Amniotic stem cell (primary cell): ENCODE results near the gene MS4A10.
"Not testable (repeated sequence)": the region's sequence is repeated elsewhere in the genome, so short reads cannot be mapped to it uniquely, and the experiment has no call there.

Source experiments
- DNase-seq: peaks from one replicate; lab custom pipeline; 2025; lab: John Stamatoyannopoulos, UW

Gene MS4A10

GRCh38 chr11:60785136-60785535, at the start of gene MS4A10:
TSS of gene MS4A10 (plus strand) at chr11:60785333. CDS start at chr11:60790336, 5,003 bp downstream.
- no peak for DNase-seq

GRCh38 chr11:60739114-60739513, 46.0 kb upstream of the MS4A10 start:
- DNase-seq = no peak

DNA sequence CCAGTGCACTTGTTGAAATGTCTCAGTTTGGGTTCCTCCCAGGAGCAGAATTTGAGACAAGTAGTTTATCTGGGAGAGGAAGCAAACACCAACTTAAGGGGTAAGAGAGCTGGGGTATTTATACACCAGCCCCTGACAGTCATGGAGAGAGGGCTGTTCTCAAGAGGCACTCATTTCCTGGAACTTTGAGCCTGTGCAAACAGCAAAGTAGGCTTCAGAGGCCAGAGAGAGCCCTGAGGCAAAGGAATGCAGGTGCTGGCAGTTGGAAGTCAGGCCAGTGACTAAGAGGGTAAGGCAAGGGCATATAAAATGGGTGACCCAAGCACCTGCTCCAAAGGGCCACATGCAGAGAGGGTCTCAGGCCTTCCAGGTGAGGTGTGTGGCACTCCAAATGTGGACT, 44.6 kb upstream of the MS4A10 start:
- DNase-seq = no peak

- no peak for DNase-seq
These were observed 43.7 kb upstream of the MS4A10 start for GRCh38 chr11:60741421-60741820.

- DNase-seq = no peak
These were observed 42.1 kb upstream of the MS4A10 start for GRCh38 chr11:60743058-60743457.

DNA sequence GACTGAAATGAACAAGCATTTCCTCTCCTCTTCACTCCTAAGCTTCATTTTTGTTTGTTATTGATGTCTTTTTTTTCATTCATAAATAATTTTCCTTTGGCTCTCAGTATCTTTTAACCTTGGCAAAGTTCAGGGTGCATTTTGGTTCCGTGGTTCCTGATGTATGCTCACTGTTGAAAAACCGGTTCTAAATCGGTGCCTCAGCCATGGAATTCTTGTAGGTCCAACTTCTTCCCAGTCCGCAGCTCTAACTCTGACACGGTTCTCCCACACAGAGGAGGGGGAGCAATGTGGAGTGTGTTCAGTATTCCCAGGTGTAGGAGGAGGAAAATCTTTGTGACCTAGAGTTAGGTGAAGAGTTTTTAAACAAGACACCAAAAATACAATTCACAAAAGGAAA, 41.0 kb upstream of the MS4A10 start:
- DNase-seq = no peak

GRCh38 chr11:60747359-60747873, 37.7 kb upstream of the MS4A10 start:
- DNase-seq = no peak

DNA sequence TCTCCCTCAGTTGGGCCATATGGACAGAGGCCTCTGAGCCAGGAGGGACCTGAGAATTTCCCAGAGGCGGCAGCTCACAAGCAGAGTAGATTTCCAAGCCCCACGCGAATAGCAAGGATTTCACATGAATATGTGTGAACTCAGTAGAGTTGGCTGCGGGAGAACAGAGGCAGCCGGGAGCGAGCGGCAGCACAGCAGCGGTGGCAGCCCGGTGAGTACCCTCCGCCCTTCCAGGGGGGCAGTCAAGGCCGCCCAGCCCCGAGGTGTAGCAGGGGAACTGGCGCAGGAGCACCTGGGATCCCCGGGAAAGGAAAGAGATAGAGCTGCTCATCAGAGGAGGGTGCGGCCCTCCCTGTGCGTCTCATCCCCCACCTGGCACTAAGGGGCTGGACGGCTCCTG, 36.9 kb upstream of the MS4A10 start:
- no peak for DNase-seq

- no peak for DNase-seq
These were observed 36.3 kb upstream of the MS4A10 start for GRCh38 chr11:60748821-60749220.

DNA sequence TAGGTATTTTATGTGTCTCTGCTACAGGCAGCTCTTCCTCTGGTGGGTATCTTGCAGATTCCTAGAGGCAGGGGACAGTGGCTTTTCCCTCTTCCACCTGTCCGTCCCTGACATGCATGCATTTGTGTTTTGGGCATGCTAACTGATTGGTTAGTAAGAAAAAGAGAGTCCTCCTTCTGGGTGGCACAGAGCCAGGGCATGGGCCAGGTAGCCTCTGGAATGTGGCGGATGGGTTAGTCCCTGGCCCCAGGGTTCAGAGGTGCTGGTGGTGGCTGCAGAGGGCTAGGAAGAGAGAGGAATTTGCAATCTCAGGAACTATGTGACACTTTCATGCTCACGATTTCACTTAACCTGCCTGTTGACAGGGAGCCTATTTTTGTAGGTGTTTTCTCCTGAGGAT, 34.2 kb upstream of the MS4A10 start:
- DNase-seq = no peak

GRCh38 chr11:60753309-60753708, 31.8 kb upstream of the MS4A10 start:
- DNase-seq = no peak

GRCh38 chr11:60754887-60755286, 30.2 kb upstream of the MS4A10 start:
- no peak for DNase-seq

- DNase-seq = no peak
These were observed 28.7 kb upstream of the MS4A10 start, which contains the start of gene MS4A15 for GRCh38 chr11:60756307-60757032. TSS of gene MS4A15 (plus strand) at chr11:60756867. CDS start at chr11:60763734, 6,867 bp downstream.

- DNase-seq = no peak
These were observed 27.8 kb upstream of the MS4A10 start for GRCh38 chr11:60757231-60757800.

- not testable (repeated sequence) for DNase-seq
These were observed 26.5 kb upstream of the MS4A10 start for GRCh38 chr11:60758671-60759070.

DNA sequence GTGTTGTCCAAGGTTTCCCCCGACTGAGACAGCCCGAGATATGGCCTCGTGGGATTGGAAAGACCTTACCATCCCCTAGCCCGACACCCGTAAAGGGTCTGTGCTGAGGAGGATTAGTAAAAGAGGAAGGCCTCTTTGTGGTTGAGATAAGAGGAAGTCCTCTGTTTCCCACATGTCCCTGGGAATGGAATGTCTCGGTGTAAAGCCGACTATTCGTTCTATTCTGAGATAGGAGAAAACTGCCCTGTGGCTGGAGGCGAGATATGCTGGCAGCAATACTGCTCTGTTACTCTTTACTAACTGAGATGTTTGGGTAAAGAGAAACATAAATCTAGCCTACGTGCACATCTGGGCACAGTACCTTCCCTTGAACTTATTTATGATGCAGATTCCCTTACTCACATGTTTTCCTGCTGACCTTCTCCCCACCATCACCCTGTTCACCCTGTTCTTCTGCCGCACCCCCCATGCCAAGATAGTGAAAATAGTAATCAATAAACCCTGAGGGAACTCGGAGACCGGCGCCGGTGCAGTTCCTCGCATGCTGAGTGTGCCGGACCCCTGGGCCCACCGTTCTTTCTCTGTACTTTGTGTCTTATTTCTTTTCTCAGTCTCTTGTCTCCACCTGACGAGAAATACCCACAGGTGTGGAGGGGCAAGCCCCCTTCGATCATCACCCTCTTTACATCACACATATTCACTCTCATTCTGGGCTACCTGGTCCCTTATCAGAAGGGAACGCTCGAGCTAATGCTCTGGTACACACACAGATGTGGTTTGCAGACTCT, 25.5 kb upstream of the MS4A10 start:
- not testable (repeated sequence) for DNase-seq

- DNase-seq = no peak
These were observed 23.5 kb upstream of the MS4A10 start for GRCh38 chr11:60761436-60762190.

- DNase-seq = no peak
These were observed 22.1 kb upstream of the MS4A10 start for GRCh38 chr11:60762851-60763691.

DNA sequence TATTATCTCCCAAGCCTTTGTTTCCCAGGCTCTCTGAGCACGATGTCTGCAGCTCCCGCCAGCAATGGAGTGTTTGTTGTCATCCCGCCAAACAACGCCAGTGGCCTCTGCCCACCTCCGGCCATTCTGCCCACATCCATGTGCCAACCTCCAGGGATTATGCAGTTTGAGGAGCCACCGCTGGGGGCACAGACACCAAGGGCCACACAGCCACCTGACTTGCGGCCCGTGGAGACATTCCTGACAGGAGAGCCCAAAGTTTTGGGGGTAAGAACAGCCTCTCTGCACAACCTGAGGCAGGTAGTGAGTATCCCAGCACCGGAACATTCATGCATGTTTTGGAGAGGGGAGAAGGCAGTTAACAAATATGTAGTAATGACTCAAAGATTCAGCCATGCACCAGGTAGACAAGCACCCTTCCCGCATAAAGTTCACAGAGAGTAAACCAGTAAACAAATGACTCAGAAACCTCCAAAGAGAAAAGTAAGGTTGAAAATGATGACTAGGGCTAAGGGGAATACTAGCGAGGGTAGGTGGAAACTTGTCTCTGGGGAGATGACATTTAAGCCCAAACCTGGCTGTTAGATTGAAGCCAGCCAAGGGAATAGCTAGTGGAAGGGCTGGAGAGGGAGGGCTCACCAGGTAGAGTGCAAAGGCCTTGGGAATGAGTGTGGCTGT, 21.3 kb upstream of the MS4A10 start:
- no peak for DNase-seq

GRCh38 chr11:60764879-60765278, 20.3 kb upstream of the MS4A10 start:
- DNase-seq = no peak
